ENCODE measurements around the gene ZNF592.

Gene ZNF592

DNA sequence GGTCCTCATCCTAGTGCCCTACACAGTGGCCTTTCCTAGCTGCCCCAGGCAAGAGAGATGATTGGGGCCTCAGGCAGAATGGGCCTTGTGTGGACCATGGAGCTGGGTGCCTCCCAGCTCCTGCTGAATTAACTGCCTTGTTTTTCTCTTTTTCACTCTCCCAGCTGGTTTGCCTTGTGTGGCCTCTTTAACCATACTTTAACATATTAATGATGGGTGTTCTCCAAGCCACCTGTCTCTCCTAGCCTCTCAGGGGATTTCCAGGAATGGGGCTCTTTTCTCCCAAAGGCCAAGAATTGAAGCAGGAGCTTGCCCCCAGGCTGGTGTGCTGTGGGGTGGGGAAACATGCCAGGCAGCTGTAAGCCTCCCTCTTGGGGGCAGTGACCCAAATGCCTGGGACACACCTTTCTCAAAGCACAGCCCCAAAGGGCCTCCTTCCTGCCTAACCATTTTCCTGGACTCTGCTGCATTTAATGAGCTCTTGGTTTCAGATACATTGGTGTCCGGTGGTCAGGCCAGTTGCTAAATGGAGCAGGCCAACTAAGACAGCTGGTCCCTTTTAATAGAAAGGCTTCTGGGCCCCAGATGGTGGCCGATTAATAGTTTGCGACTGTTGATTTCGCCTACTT is 74.4 kb downstream of the ZNF592 start:
- Mint-ChIP-seq H3K4me3 (no peak overlapping the region), H3K27ac (no peak overlapping the region), H3K4me1 (peaks cover 7% of the 10 kb centered on the region)

DNA sequence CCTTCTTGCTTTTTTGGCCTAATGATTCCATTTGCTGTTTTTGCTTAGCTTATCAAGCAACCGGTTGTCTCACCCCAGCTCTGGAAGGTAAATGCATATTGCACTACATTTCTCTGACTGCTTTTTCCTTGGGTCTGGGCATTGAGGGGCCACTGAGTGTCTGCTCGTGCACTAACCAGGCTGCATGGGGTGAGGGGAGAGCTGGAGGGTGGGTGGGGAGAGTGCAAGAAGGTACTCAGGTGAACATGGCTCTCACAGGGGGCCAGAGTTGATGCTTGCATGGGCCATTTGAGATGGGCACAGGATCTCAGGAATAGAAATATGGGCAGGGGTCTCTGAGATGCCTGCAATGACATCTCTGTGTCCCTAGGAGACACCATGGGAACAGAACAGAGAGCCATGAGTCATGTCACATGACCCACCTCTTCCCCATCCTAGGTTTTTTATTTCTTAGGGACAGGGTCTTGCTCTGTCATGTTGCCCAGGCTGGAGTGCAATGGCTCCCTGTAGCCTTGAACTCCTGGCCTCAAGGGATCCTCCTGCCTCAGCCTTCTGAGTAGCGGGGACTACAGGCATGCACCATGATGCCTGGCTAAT is 75.0 kb downstream of the ZNF592 start:
- H3K4me1 Mint-ChIP-seq, result peaks cover 1% of the 10 kb centered on the region
- no peak overlapping the region for H3K27ac Mint-ChIP-seq
- H3K4me3 Mint-ChIP-seq, result no peak overlapping the region
- H3K36me3 Mint-ChIP-seq, result no peaks in the 10 kb centered on the region
- H3K27me3 Mint-ChIP-seq, result no peaks in the 10 kb centered on the region
- no peaks in the 10 kb centered on the region for H3K9me3 Mint-ChIP-seq

More for the DNA sequence above, 74.4 kb downstream of the ZNF592 start:
- Mint-ChIP-seq H3K36me3 (no peaks in the 10 kb centered on the region), H3K9me3 (no peaks in the 10 kb centered on the region), H3K27me3 (peaks cover 2% of the 10 kb centered on the region)

DNA sequence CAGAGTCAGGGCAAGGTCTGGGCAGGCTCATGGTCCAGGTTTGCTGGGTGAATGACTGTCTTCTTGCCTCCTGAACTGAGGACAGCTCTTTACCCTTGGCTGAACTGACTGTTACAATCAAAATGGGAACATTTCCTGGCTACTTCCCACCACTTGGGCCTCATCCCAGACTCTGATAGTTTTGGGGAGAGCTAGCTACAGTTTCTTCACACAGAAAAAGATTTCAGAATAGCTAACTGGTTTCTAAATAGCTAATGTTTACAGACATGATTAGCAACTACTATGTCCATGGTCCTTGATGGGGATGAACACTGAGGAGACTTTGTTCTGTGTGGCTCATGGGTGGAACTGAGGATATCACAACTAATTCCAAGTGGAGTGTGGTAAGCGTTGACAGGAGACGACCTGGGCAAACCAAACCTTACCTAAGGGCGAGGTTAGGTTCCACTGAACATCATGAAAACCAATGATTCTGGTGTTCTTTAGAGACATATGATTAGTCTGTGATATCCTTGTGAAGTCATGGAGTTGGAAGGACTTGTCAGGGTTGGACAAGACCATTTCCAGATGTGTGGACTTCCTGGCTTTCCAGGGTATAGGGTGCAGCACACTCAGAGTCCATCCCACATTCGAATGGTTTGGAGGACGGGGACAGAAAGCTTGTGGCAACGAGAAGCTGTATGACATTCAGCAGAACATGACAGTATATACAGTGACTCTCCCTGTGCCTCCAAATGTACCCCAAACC is 76.0 kb downstream of the ZNF592 start:
- H3K27ac Mint-ChIP-seq, result no peak overlapping the region
- H3K36me3 Mint-ChIP-seq, result no peaks in the 10 kb centered on the region
- H3K27me3 Mint-ChIP-seq, result no peaks in the 10 kb centered on the region
- no peaks in the 10 kb centered on the region for H3K4me1 Mint-ChIP-seq
- no peak overlapping the region for H3K4me3 Mint-ChIP-seq
- H3K9me3 Mint-ChIP-seq, result no peaks in the 10 kb centered on the region

DNA sequence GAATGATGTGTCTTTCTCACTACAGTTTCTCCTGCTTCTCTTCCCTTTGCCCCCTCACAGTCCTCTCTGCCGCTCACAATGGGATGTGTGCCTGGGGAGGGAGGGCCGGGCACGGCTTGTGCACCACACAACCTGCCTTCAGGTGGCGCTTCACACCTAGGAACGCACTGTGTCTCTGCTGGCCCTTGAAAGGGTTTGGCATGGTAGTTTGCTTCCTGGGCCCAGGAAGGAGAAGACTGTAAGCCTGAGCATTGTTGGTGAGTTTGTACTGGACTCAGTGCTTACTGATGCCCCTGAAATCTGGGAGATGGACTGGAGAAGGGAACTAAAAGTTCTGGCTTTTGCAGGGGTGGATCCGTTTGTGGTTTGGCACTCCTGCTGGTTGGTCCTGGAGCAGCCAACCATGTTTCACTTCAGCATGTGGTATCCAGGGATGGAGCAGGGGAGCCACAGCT is 78.0 kb downstream of the ZNF592 start:
- Mint-ChIP-seq H3K4me1 (no peaks in the 10 kb centered on the region), H3K27ac (no peak overlapping the region), H3K9me3 (no peaks in the 10 kb centered on the region), H3K4me3 (no peak overlapping the region), H3K27me3 (peaks cover 2% of the 10 kb centered on the region), H3K36me3 (no peaks in the 10 kb centered on the region)

DNA sequence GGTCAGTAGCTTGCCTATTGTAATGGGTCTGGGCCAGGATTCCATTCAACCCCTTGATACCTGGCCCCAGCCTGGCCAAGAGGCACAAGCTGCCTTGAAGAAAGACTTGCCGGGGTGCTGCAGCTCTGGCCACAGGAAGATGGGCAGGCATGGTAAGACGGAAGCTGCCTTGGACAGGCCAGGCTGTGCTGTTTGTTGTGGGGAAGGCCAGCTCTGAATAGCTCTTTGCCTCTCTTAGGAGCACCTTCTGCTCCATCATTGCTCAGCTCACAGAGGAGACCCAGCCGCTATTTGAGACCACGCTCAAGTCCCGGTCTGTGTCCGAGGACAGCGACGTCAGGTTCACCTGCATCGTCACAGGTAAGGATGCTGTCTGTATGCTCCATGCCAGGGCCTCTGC is 78.9 kb downstream of the ZNF592 start:
- Mint-ChIP-seq H3K36me3 (no peaks in the 10 kb centered on the region), H3K4me1 (no peaks in the 10 kb centered on the region), H3K9me3 (no peaks in the 10 kb centered on the region), H3K27me3 (peaks cover 2% of the 10 kb centered on the region), H3K27ac (no peak overlapping the region), H3K4me3 (no peak overlapping the region)

DNA sequence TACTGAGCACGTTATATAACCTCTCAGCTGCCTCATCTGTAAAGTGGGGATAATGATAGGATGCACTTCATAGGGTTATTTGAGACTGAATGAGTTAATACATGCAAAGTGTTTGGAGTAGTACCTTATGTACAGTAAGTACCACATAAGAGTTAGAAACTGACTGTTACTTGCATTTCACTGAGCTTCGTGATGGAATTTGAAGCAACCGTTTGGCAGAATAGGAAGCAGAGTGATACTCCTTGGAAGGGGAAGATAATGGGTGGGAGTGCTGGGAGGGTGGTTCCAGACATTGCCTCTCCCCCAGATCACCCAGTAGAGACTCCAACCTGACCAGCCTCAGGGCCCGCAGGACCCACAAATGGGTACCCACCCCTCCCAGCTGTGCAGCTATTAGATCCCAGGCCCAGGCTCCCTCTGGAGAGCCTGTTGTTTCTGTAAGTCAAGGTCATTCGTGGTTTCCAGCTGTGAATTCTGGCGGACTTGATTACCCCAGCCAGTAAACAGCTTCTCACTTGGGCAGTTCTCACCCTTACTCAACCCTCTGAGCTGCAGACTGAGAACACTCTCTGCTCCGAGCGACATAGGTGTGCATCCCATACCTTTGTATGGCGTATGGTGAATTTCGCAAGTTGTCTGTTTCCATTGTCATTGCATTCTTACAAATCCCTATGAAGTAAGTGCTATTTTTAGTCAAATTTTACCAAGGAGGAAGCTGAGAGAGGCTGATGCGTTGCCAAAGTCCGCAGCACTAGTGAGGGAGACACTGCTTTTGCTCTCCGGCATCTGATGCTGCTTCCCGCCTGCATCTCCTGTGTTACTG is 79.9 kb downstream of the ZNF592 start:
- Mint-ChIP-seq H3K9me3 (no peaks in the 10 kb centered on the region), H3K4me3 (no peak overlapping the region), H3K27ac (no peak overlapping the region), H3K4me1 (no peaks in the 10 kb centered on the region), H3K36me3 (no peaks in the 10 kb centered on the region), H3K27me3 (peaks cover 2% of the 10 kb centered on the region)

DNA sequence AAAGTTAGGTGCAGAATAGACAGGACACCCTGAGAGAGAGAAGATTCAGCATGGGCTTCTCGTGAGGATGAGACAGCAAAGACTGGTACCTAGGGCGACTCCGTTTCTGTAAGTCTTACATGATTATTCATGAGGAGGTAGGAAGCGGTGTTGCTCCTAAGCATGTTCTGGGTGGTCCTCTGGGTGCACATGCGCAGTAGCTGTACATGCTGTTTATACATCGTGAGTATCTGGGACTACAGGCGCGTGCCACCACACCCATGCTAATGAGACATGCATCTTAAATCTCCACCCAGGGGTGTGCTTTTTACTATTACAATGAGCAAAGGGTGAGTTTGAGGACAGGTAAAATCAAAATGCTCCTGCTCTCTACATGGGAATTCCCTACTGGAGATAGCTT is 81.0 kb downstream of the ZNF592 start:
- no peaks in the 10 kb centered on the region for H3K4me1 Mint-ChIP-seq
- no peak overlapping the region for H3K27ac Mint-ChIP-seq
- H3K36me3 Mint-ChIP-seq, result no peaks in the 10 kb centered on the region
- H3K27me3 Mint-ChIP-seq, result peaks cover 2% of the 10 kb centered on the region
- no peak overlapping the region for H3K4me3 Mint-ChIP-seq
- no peaks in the 10 kb centered on the region for H3K9me3 Mint-ChIP-seq

DNA sequence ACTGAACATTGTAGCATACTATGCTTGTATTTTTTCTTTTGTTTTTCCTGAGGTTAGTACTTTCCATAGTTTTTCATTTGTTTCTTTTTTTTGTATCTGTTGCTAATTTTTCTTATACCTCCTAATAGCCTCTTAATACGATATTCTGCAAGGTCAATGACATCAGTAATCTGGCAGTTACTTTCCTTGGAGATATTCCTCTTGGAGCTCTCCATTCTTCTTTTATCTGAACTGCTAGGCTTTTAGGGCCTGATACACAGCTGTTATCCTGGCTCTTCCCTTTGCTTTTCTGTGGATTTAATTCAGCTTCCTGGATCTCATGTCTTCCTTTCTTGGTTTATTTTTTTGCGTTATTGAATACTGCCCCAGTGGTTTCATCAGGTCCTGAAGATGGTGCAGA is 81.6 kb downstream of the ZNF592 start:
- no peaks in the 10 kb centered on the region for H3K9me3 Mint-ChIP-seq
- no peak overlapping the region for H3K27ac Mint-ChIP-seq
- peaks cover 2% of the 10 kb centered on the region for H3K27me3 Mint-ChIP-seq
- no peaks in the 10 kb centered on the region for H3K36me3 Mint-ChIP-seq
- no peak overlapping the region for H3K4me3 Mint-ChIP-seq
- no peaks in the 10 kb centered on the region for H3K4me1 Mint-ChIP-seq

DNA sequence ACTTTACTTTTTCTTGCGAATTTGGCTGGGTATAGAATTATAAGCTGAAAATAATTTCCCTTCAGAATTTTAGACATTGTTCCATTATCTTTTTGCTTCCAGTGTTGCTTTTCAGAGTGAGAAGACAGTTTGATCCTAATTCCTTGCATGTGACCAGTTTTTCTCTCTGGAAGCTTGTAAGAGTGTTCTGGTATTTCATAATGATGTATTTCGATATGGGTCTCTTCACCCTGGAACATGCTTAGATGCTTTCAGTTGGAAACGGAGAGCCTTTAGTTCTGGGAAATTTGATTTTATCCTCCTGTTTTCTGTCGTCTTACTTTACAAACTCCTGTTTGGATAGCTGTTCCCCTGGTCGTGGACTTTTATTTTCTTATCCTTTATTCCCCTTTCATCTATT is 82.6 kb downstream of the ZNF592 start:
- no peak overlapping the region for H3K27ac Mint-ChIP-seq
- no peaks in the 10 kb centered on the region for H3K4me1 Mint-ChIP-seq
- peaks cover 2% of the 10 kb centered on the region for H3K27me3 Mint-ChIP-seq
- H3K36me3 Mint-ChIP-seq, result no peaks in the 10 kb centered on the region
- H3K4me3 Mint-ChIP-seq, result no peak overlapping the region
- H3K9me3 Mint-ChIP-seq, result no peaks in the 10 kb centered on the region

DNA sequence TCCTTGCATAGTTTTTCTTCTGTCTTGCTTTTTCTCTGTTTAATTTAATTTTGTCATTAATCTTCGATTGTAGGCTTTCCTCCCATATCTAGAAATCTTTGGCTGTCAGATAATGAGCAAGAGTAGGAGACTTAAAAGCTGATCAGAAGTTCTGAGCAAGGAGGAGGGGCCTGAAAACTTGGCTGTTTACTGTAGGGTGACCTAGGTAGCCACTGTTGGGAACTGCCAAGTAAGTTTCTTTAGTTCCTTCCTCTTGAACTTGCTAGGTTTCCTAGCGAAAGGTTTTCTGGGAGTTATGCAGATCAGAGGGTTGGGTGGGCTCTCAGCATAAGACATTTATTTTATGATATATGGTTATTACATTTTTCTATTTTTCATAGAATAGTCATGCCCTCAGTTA is 83.2 kb downstream of the ZNF592 start:
- no peaks in the 10 kb centered on the region for H3K9me3 Mint-ChIP-seq
- H3K4me1 Mint-ChIP-seq, result no peaks in the 10 kb centered on the region
- peaks cover 2% of the 10 kb centered on the region for H3K27me3 Mint-ChIP-seq
- H3K36me3 Mint-ChIP-seq, result no peaks in the 10 kb centered on the region
- H3K27ac Mint-ChIP-seq, result no peak overlapping the region
- no peak overlapping the region for H3K4me3 Mint-ChIP-seq

DNA sequence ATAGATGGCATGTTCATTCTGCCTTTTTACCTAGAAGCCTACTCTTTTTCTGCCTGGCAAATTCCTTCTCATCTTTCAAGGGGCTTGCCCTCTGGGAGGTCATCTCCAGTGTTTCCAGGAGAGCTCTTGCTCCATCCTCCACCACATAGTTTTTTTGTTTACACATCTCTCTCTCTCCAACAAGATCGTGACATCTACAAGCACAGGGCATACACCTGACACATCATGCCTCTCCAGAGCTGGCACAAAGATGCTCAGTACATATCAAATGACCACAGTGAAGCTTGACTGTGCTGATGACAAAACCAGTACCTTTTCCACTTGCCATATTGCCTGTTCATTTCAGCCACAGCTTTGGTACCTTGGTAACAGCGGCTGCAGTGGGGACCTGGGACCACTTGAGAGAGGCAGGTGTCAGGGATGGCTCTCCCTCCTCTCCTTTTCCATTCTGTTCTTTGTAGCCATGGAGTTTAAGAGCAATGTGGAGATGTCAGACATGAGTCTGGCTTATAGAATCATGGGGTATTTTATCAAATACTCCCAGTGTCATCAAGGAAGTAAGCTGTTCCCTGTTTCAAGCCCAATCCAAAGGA is 84.2 kb downstream of the ZNF592 start:
- Mint-ChIP-seq H3K27ac (no peak overlapping the region), H3K4me1 (no peaks in the 10 kb centered on the region), H3K9me3 (no peaks in the 10 kb centered on the region), H3K4me3 (no peak overlapping the region), H3K27me3 (peaks cover 2% of the 10 kb centered on the region), H3K36me3 (no peaks in the 10 kb centered on the region)

DNA sequence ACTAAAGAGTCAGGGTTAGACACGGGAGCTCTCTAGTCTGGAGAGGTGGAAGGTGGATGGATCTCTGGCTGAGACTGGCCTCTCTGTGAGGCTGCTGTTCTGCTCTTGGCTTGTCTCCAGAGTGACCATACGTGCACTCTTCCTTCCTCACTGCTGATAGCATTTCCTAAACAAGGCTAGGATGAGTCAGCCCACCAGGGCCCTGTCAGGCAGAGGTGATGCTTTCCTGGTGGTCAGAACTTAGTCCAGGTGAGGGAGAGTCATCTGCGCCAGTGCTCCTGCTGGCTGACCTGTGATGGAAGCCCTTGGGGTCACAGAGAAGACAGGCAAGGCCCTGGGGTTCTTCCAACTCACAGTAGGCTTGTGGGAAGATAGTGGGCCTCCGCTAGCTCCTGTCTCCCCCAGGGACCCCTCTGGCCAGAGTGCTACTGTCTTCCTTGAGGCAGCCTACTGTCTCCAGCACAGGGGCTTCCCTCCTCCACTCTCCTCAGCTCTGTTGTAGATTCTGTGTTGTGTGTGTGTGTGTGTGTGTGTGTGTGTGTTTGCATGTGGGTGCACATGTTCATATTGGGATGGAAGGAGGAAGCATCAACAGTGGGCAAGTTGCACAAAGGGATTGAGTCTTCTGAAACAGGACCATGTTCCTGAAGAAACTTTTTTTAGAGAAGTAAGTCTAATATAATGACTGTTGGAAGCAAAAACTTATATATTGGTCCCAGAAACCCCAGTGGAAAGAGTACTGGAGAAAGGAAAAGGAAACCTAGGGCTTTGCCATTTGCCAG is 85.2 kb downstream of the ZNF592 start:
- H3K27me3 Mint-ChIP-seq, result peaks cover 2% of the 10 kb centered on the region
- no peaks in the 10 kb centered on the region for H3K4me1 Mint-ChIP-seq

DNA sequence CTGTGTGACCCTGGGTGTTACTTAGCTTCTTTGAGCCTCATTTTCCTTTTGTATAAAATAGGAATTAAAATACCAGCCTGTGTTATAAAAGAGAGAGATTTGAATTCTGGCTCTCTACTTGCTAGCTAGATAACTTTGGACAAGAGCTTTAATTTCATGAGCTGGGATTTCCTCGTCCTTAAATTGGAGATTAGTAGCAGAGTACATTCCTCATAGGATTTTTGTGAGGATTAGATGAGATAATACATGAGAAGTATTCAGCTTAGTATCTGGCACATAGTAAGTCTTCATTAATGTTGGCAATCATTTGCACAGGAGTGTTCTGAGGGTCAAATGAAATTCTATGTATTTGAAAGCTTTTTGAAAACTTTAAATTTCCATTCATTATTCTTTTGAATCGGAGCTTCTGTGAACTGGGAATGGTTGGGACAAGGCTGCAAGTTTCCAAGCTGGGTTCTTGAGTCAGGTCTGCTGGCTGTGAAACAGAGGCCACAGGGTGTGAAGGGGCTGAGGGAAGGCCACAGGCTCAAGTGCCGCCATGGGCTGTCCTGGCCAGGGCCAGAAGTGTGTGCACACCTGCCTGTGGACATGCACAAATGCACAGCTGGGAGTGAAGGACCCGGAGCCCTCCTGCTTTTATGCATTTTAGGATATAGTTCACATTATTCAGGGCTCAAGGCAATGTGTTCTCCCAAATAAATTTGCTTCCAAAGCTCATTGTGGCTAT is 86.0 kb downstream of the ZNF592 start:
- Mint-ChIP-seq H3K9me3 (no peaks in the 10 kb centered on the region), H3K27me3 (peaks cover 2% of the 10 kb centered on the region), H3K4me1 (no peaks in the 10 kb centered on the region), H3K36me3 (no peaks in the 10 kb centered on the region), H3K27ac (no peak overlapping the region), H3K4me3 (no peak overlapping the region)

More for the DNA sequence above, 85.2 kb downstream of the ZNF592 start:
- Mint-ChIP-seq H3K27ac (no peak overlapping the region), H3K4me3 (no peak overlapping the region), H3K36me3 (no peaks in the 10 kb centered on the region), H3K9me3 (no peaks in the 10 kb centered on the region)

DNA sequence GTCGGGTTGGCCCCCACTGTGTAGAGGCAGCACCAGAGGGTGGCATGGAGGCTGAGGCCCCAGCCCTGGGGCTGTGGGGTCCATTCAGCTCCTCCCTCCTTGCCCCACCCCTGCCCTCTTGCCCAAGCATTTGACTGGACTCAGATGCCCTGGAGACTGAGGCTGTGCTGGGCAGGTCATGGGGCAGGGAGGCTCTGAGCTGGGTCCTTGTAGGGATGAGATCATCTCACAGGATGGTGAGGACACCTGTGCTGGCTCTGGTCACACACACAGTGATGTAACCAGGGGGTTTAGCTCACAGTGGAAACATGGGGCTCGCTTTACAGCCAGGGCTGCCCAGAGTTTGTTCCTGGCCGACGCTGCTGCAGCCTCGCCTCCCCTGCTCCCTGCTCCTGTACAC is 86.6 kb downstream of the ZNF592 start:
- no peak overlapping the region for H3K4me3 Mint-ChIP-seq
- H3K36me3 Mint-ChIP-seq, result no peaks in the 10 kb centered on the region
- H3K27me3 Mint-ChIP-seq, result peaks cover 2% of the 10 kb centered on the region
- no peaks in the 10 kb centered on the region for H3K4me1 Mint-ChIP-seq
- H3K9me3 Mint-ChIP-seq, result no peaks in the 10 kb centered on the region
- no peak overlapping the region for H3K27ac Mint-ChIP-seq
